ENCODE data around the gene ZDHHC14. TPM values are rescaled to one million over a fixed set of nuclear protein-coding genes. Genes with fewer than 3 reads are reported as not detected.
"Not testable (repeated sequence)": the region's sequence is repeated elsewhere in the genome, so short reads cannot be mapped to it uniquely, and the experiment has no call there.

Gene ZDHHC14
- total and polyA plus RNA-seq, 3 donors from 2014 or later, result 28.5 to 74.9 (median 67.9) TPM

GRCh38 chr6:157464653-157465535 lies 83.9 kb downstream of the ZDHHC14 start:
- H3K27me3 ChIP-seq, result no peaks in the 10 kb centered on the region
- intact Hi-C loops (cut with DNase I; ENCODE audit: low total_unique reads), result no loop called here
- DNase-seq, result no peak
- H3K4me3 ChIP-seq, result no peak overlapping the region
- H3K4me1 ChIP-seq, result peaks cover 8% of the 10 kb centered on the region
- H3K36me3 ChIP-seq (ENCODE audit: low read depth, missing control alignments), result no peaks in the 10 kb centered on the region
- TF ChIP-seq POLR2A (IDR thresholded peaks at IDR 0.05) (no peak), CTCF (IDR thresholded peaks at IDR 0.05) (no peak)
- H3K9me3 ChIP-seq, result no peaks in the 10 kb centered on the region
- WGBS, 2 donors, result 80 to 88% methylated on average over 11 of the region's 11 CpGs
- no peak overlapping the region for H3K27ac ChIP-seq

GRCh38 chr6:157466342-157466648 lies 85.3 kb downstream of the ZDHHC14 start:
- WGBS, 2 donors, result 78 to 91% methylated on average over 4 of the region's 4 CpGs
- intact Hi-C loops (cut with DNase I; ENCODE audit: low total_unique reads), result no loop called here
- Histone ChIP-seq H3K4me1 (peaks cover 4% of the 10 kb centered on the region), H3K9me3 (no peaks in the 10 kb centered on the region), H3K36me3 (ENCODE audit: low read depth, missing control alignments) (no peaks in the 10 kb centered on the region), H3K4me3 (no peak overlapping the region), H3K27me3 (no peaks in the 10 kb centered on the region), H3K27ac (no peak overlapping the region)
- no peak for TF ChIP-seq POLR2A (IDR thresholded peaks at IDR 0.05)
- no peak for DNase-seq

- H3K9me3 ChIP-seq; intact Hi-C loops (cut with DNase I; ENCODE audit: low total_unique reads); H3K36me3 ChIP-seq (ENCODE audit: low read depth, missing control alignments); H3K4me1 ChIP-seq; H3K27me3 ChIP-seq; DNase-seq; H3K27ac ChIP-seq; H3K4me3 ChIP-seq: not testable (repeated sequence)
- 94 to 96% methylated on average over 6 of the region's 6 CpGs for WGBS, 2 donors
These were observed 86.3 kb downstream of the ZDHHC14 start for GRCh38 chr6:157467339-157467738.

GRCh38 chr6:157468054-157468453 lies 87.1 kb downstream of the ZDHHC14 start:
- H3K4me1 ChIP-seq, result no peaks in the 10 kb centered on the region
- no peak for DNase-seq
- TF ChIP-seq POLR2A (IDR thresholded peaks at IDR 0.05) (no peak), CTCF (IDR thresholded peaks at IDR 0.05) (no peak)
- no peaks in the 10 kb centered on the region for H3K36me3 ChIP-seq (ENCODE audit: low read depth, missing control alignments)
- WGBS, 2 donors, result 91 to 98% methylated on average over 3 of the region's 3 CpGs
- no peak overlapping the region for H3K27ac ChIP-seq
- no peaks in the 10 kb centered on the region for H3K27me3 ChIP-seq
- intact Hi-C loops (cut with DNase I; ENCODE audit: low total_unique reads), result no loop called here
- no peaks in the 10 kb centered on the region for H3K9me3 ChIP-seq
- H3K4me3 ChIP-seq, result no peak overlapping the region

- Histone ChIP-seq H3K36me3 (ENCODE audit: low read depth, missing control alignments) (no peaks in the 10 kb centered on the region), H3K4me3 (no peak overlapping the region), H3K9me3 (no peaks in the 10 kb centered on the region), H3K27ac (no peak overlapping the region), H3K27me3 (no peaks in the 10 kb centered on the region), H3K4me1 (no peaks in the 10 kb centered on the region)
- TF ChIP-seq CTCF (IDR thresholded peaks at IDR 0.05), result no peak
- TF ChIP-seq POLR2A (IDR thresholded peaks at IDR 0.05), result no peak
- intact Hi-C loops (cut with DNase I; ENCODE audit: low total_unique reads), result no loop called here
- DNase-seq, result no peak
- 71 to 76% methylated on average over 4 of the region's 4 CpGs for WGBS, 2 donors
These were observed 87.6 kb downstream of the ZDHHC14 start for GRCh38 chr6:157468574-157468973.

GRCh38 chr6:157469378-157469777 lies 88.4 kb downstream of the ZDHHC14 start:
- no peaks in the 10 kb centered on the region for H3K27me3 ChIP-seq
- intact Hi-C loops (cut with DNase I; ENCODE audit: low total_unique reads), result no loop called here
- H3K36me3 ChIP-seq (ENCODE audit: low read depth, missing control alignments), result no peaks in the 10 kb centered on the region
- no peak overlapping the region for H3K27ac ChIP-seq
- H3K9me3 ChIP-seq, result no peaks in the 10 kb centered on the region
- no peak overlapping the region for H3K4me3 ChIP-seq
- TF ChIP-seq POLR2A (IDR thresholded peaks at IDR 0.05), result no peak
- no peak for TF ChIP-seq CTCF (IDR thresholded peaks at IDR 0.05)
- WGBS, 2 donors, result 95 to 98% methylated on average over 5 of the region's 5 CpGs
- DNase-seq, result no peak
- no peaks in the 10 kb centered on the region for H3K4me1 ChIP-seq
